MM.1S (cell line): ENCODE data around the gene FAHD2B.
"Not testable (repeated sequence)": the region's sequence is repeated elsewhere in the genome, so short reads cannot be mapped to it uniquely, and the experiment has no call there.

ENCODE experiments used
- EZH2 ChIP-seq: fragments of 300-600 bp; sonication (generic); optimal IDR thresholded peaks from 2 replicates; pipeline ENCODE3; 2017; ENCODE audit warnings: low read depth, mild to moderate bottlenecking, antibody characterized with exemption, low read length, mixed read lengths
- EZH2phosphoT487 ChIP-seq: fragments of 300-600 bp; sonication (generic); IDR thresholded peaks from 2 replicates; pipeline ENCODE4 v1.6.1; 2018; ENCODE audit warnings: antibody characterized with exemption, low read length
- TF ChIP-seq, protein P1 (sequence below): fragments of 300-600 bp; sonication (generic); IDR thresholded peaks from 2 replicates; pipeline ENCODE4 v1.5.1; 2016; ENCODE audit warnings: antibody characterized with exemption, low read length, mixed read lengths

DNA sequence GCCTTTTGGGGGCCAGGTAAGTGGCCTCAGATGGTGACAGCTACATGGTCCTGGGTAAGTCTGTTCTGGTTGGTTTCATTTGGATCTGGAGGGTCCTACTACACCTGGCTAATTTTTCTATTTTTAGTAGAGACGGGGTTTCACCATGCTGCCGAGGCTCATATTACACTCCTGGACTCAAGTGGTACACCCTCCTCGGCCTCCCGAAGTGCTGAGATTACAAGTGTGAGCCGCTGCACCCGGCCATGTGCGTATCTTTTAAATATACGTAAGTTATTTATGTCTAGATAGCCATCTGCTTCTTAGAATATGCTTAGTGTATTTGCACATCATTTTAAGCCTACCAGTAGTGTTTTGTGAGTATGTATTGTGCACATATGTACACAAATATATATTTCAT, 17.5 kb downstream of the FAHD2B start:
- TF ChIP-seq, protein P1, sequence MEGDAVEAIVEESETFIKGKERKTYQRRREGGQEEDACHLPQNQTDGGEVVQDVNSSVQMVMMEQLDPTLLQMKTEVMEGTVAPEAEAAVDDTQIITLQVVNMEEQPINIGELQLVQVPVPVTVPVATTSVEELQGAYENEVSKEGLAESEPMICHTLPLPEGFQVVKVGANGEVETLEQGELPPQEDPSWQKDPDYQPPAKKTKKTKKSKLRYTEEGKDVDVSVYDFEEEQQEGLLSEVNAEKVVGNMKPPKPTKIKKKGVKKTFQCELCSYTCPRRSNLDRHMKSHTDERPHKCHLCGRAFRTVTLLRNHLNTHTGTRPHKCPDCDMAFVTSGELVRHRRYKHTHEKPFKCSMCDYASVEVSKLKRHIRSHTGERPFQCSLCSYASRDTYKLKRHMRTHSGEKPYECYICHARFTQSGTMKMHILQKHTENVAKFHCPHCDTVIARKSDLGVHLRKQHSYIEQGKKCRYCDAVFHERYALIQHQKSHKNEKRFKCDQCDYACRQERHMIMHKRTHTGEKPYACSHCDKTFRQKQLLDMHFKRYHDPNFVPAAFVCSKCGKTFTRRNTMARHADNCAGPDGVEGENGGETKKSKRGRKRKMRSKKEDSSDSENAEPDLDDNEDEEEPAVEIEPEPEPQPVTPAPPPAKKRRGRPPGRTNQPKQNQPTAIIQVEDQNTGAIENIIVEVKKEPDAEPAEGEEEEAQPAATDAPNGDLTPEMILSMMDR = not testable (repeated sequence)
- not testable (repeated sequence) for TF ChIP-seq EZH2phosphoT487, EZH2
